T-cell (primary cell): ENCODE data around the gene NFIA. TPM values are rescaled to one million over a fixed set of nuclear protein-coding genes. Genes with fewer than 3 reads are reported as not detected.

ENCODE experiments used
- ATAC-seq, 4 experiments: fragments of 200-7000 bp in 3 of 4; fragments of 150-1000 bp in 1 of 4; cut with Tn5 transposase; replicated peaks in 1 of 4; 1 replicate in 3 of 4; 2 replicates in 1 of 4; pipeline ENCODE4 v1.10.0; 2021; ENCODE audit warnings: moderate library complexity in 3 of 4, mild to moderate bottlenecking in 2 of 4, moderate number of reproducible peaks in 1 of 4
- CTCF ChIA-PET, 2 donors: fragments of 300-600 bp; sonication (Branson Sonifier 250); formaldehyde crosslinking; loops; one replicate each; lab custom pipeline; 2022; ENCODE audit warnings: antibody characterized with exemption in 2 of 2; lab: Charles Lee
- POLR2A ChIA-PET, 2 donors: fragments of 300-600 bp; sonication (Branson Sonifier 250); formaldehyde crosslinking; loops; one replicate each; lab custom pipeline; 2022; ENCODE audit warnings: antibody characterized with exemption in 2 of 2; lab: Charles Lee
- DNase-seq, 35 experiments: peaks; one replicate each; pipeline versions ENCODE4 v3.0.0 to v3.0.0-alpha.2; 2013 to 2023
- H3K27ac ChIP-seq: one replicate; pipeline ENCODE4 v1.5.1; 2013; ENCODE audit warnings: low read length
- H3K27me3 ChIP-seq, 2 experiments: replicated peaks in 1 of 2; 1 replicate in 1 of 2; 2 replicates in 1 of 2; pipeline versions ENCODE4 v1.6.1 to v1.7.0; 2013; ENCODE audit warnings: low read length in 1 of 2, mixed read lengths in 1 of 2; ENCODE audit not compliant: control insufficient read depth in 2 of 2, insufficient read depth in 2 of 2; ENCODE audit errors: extremely low read depth in 1 of 2
- H3K36me3 ChIP-seq, 2 donors: 1 replicate in 1 of 2; 2 replicates in 1 of 2; pipeline versions ENCODE4 v1.6.1 to v1.7.0; 2013; ENCODE audit warnings: low read length in 1 of 2; ENCODE audit not compliant: control insufficient read depth in 2 of 2, insufficient read depth in 1 of 2; ENCODE audit errors: extremely low read depth in 1 of 2
- H3K4me1 ChIP-seq, 2 experiments: 1 replicate in 1 of 2; 2 replicates in 1 of 2; pipeline versions ENCODE4 v1.6.1 to v1.7.0; 2013; ENCODE audit warnings: low read length in 2 of 2, mixed read lengths in 1 of 2; ENCODE audit not compliant: insufficient read depth in 2 of 2, control insufficient read depth in 1 of 2; ENCODE audit errors: extremely low read depth in 1 of 2
- H3K4me3 ChIP-seq, 2 donors: 1 replicate in 1 of 2; 2 replicates in 1 of 2; pipeline versions ENCODE4 v1.5.1 to v1.7.0; 2013; ENCODE audit warnings: mild to moderate bottlenecking in 2 of 2, low read length in 1 of 2, moderate library complexity in 1 of 2; ENCODE audit not compliant: control insufficient read depth in 1 of 2; ENCODE audit errors: extremely low read depth in 1 of 2
- H3K9me3 ChIP-seq: 2 replicates; pipeline ENCODE4 v1.7.0; 2013
- H3K27ac Mint-ChIP-seq, 2 donors: one replicate each; pipeline ENCODE4 v1.8.0; 2020 to 2021; ENCODE audit warnings: mild to moderate bottlenecking in 2 of 2, mixed read lengths in 2 of 2
- H3K27me3 Mint-ChIP-seq, 2 donors: one replicate each; pipeline ENCODE4 v1.8.0; 2021 to 2022; ENCODE audit warnings: mixed read lengths in 2 of 2
- H3K36me3 Mint-ChIP-seq: one replicate; pipeline ENCODE4 v1.8.0; 2021; ENCODE audit warnings: mixed read lengths
- H3K4me1 Mint-ChIP-seq, 3 donors: one replicate each; pipeline ENCODE4 v1.8.0; 2020 to 2022; ENCODE audit warnings: mixed read lengths in 3 of 3, mild to moderate bottlenecking in 1 of 3
- H3K4me3 Mint-ChIP-seq, 3 donors: one replicate each; pipeline ENCODE4 v1.8.0; 2020 to 2022; ENCODE audit warnings: mild to moderate bottlenecking in 3 of 3, mixed read lengths in 3 of 3, moderate library complexity in 3 of 3
- H3K9me3 Mint-ChIP-seq, 3 donors: one replicate each; pipeline ENCODE4 v1.8.0; 2020 to 2022; ENCODE audit warnings: mixed read lengths in 3 of 3
- WGBS: methylation state at CpG from one replicate; pipeline ENCODE4 v1.1.5; 2013; ENCODE audit warnings: missing lambda C conversion rate; ENCODE audit not compliant: insufficient coverage; 5-methylcytosine and 5-hydroxymethylcytosine counted together
- total RNA-seq, 35 experiments: library from RNA in 6 of 35; stranded (reverse) in 6 of 35; fragments of 120-200 nt in 1 of 35; gene quantifications; one replicate each; pipeline versions ENCODE4 v1.2.1 to v1.2.4 and lab custom pipeline; 2013 to 2026

NFIA gene
- total RNA-seq, 5 donors from 2014 or later (not counting 1 experiment from before 2014, with no cell fraction given), result 5.1 to 10.1 (median 7.1) TPM

DNA sequence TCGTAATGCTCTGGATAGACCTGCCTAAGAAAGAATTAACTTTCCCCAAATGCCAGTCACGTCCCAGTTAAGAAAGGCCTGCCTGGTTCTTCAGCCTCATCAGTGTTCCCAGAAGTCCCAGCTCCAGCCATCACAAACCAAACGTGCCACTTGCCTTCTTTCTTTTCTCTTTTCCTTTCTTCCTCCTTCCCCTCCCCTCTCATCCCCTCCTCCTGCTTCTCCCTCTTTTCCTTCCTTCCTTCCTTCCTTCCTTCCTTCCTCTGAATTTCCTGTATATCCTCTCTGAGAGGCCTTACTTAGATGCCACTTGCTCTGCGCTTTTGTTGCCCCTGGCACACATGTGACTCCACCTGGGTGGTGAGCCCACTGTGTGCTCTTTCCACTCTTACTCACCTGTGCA is 228.2 kb downstream of the NFIA start:
- WGBS, result 82% methylated on average over 3 of the region's 4 CpGs
- Mint-ChIP-seq H3K27me3 (no peaks in the 10 kb centered on the region), H3K27ac (no peak overlapping the region), H3K36me3 (no peaks in the 10 kb centered on the region), H3K9me3 (no peaks in the 10 kb centered on the region), H3K4me3 (no peak overlapping the region), H3K4me1 (no peaks in the 10 kb centered on the region)
- Histone ChIP-seq H3K4me3 (no peak overlapping the region), H3K27ac (no peak overlapping the region), H3K36me3 (no peaks in the 10 kb centered on the region), H3K27me3 (no peaks in the 10 kb centered on the region), H3K9me3 (no peaks in the 10 kb centered on the region), H3K4me1 (no peaks in the 10 kb centered on the region)
- no peak for DNase-seq
- ATAC-seq, result no peak
- ChIA-PET CTCF (no interaction called here), POLR2A (no interaction called here)

GRCh38 chr1:61313906-61314422 is 231.6 kb downstream of the NFIA start:
- ChIA-PET CTCF (no interaction called here), POLR2A (no interaction called here)
- Mint-ChIP-seq H3K4me3 (no peak overlapping the region), H3K27me3 (no peaks in the 10 kb centered on the region), H3K27ac (no peak overlapping the region), H3K36me3 (no peaks in the 10 kb centered on the region), H3K4me1 (peaks cover 0 to 3% (median 3%) of the 10 kb centered on the region in 3 donors), H3K9me3 (no peaks in the 10 kb centered on the region)
- Histone ChIP-seq H3K4me1 (no peaks in the 10 kb centered on the region), H3K4me3 (no peak overlapping the region), H3K27ac (no peak overlapping the region), H3K27me3 (no peaks in the 10 kb centered on the region), H3K36me3 (no peaks in the 10 kb centered on the region), H3K9me3 (no peaks in the 10 kb centered on the region)
- no peak for DNase-seq
- ATAC-seq, result no peak
- 75% methylated on average over 1 of the region's 2 CpGs for WGBS

DNA sequence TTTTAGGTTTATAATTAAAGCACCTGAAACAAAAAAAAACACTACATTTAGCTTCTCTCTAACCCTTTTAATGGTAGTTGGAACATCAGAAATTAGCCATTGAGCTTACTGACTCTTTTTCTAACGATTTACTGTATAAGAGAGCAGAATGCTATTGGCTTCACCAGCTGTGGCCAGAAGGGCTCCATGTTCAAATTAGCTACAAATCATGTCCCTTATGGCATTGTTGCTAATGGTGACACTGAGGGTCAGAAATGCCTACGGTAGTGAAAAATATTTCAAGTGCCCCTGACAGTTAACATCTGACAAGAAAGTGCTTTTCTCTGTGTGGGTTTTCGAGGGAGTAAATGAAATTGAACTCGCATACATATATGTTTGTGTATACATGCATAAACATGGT is 232.7 kb downstream of the NFIA start:
- H3K9me3 Mint-ChIP-seq, result no peaks in the 10 kb centered on the region
- Histone ChIP-seq H3K4me3 (no peak overlapping the region), H3K36me3 (no peaks in the 10 kb centered on the region), H3K9me3 (no peaks in the 10 kb centered on the region), H3K4me1 (no peaks in the 10 kb centered on the region), H3K27me3 (no peaks in the 10 kb centered on the region), H3K27ac (no peak overlapping the region)
- ChIA-PET CTCF (no interaction called here), POLR2A (no interaction called here)
- no peaks in the 10 kb centered on the region for H3K27me3 Mint-ChIP-seq
- no peak for DNase-seq
- no peaks in the 10 kb centered on the region for H3K36me3 Mint-ChIP-seq
- 90% methylated on average over 4 of the region's 4 CpGs for WGBS
- H3K4me3 Mint-ChIP-seq, result no peak overlapping the region
- peaks cover 0 to 3% (median 3%) of the 10 kb centered on the region in 3 donors for H3K4me1 Mint-ChIP-seq
- no peak for ATAC-seq
- H3K27ac Mint-ChIP-seq, result no peak overlapping the region

GRCh38 chr1:61316493-61316892 is 234.1 kb downstream of the NFIA start:
- Histone ChIP-seq H3K4me1 (no peaks in the 10 kb centered on the region), H3K27ac (no peak overlapping the region), H3K27me3 (no peaks in the 10 kb centered on the region), H3K36me3 (no peaks in the 10 kb centered on the region), H3K9me3 (no peaks in the 10 kb centered on the region), H3K4me3 (no peak overlapping the region)
- H3K27me3 Mint-ChIP-seq, result no peaks in the 10 kb centered on the region
- DNase-seq, result no peak
- 100% methylated on average over 3 of the region's 7 CpGs for WGBS
- H3K36me3 Mint-ChIP-seq, result no peaks in the 10 kb centered on the region
- ChIA-PET POLR2A (no interaction called here), CTCF (no interaction called here)
- H3K4me1 Mint-ChIP-seq, result peaks cover 0 to 3% (median 3%) of the 10 kb centered on the region in 3 donors
- H3K27ac Mint-ChIP-seq, result no peak overlapping the region
- H3K4me3 Mint-ChIP-seq, result no peak overlapping the region
- ATAC-seq, result no peak
- H3K9me3 Mint-ChIP-seq, result no peaks in the 10 kb centered on the region

- Histone ChIP-seq H3K27me3 (no peaks in the 10 kb centered on the region), H3K27ac (no peak overlapping the region), H3K4me1 (no peaks in the 10 kb centered on the region), H3K4me3 (no peak overlapping the region), H3K9me3 (no peaks in the 10 kb centered on the region), H3K36me3 (no peaks in the 10 kb centered on the region)
- ATAC-seq, result peak in 1 of 4 experiments; percentile 40
- CTCF ChIA-PET, result no interaction called here
- no peak for DNase-seq
- H3K4me3 Mint-ChIP-seq, result no peak overlapping the region
- peaks cover 0 to 3% (median 3%) of the 10 kb centered on the region in 3 donors for H3K4me1 Mint-ChIP-seq
- no peaks in the 10 kb centered on the region for H3K36me3 Mint-ChIP-seq
- H3K27me3 Mint-ChIP-seq, result no peaks in the 10 kb centered on the region
- H3K27ac Mint-ChIP-seq, result no peak overlapping the region
- no peaks in the 10 kb centered on the region for H3K9me3 Mint-ChIP-seq
- 44% methylated on average over 5 of the region's 8 CpGs for WGBS
- POLR2A ChIA-PET, result no interaction called here
These were observed 236.2 kb downstream of the NFIA start for GRCh38 chr1:61318319-61319125.

DNA sequence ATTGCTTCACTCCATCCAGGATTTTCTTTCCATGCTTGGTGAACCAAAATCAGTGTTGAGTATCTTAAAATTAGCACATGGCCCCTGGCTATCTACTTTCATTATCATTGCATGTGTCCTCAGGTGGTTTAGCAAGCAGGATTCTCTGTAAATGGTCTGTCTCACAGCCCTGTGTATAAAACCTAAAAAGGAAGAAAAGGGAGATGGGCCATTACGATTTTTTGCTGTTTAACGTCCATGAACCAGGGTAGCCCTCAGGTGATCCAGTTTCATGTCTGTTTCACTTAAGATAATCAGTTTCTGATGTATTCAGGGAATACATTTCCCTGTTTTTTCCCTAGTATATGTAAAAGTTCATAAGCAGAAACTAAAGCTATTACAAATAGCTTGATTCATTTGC is 238.2 kb downstream of the NFIA start:
- Histone ChIP-seq H3K36me3 (no peaks in the 10 kb centered on the region), H3K9me3 (no peaks in the 10 kb centered on the region), H3K27me3 (no peaks in the 10 kb centered on the region), H3K4me3 (no peak overlapping the region), H3K27ac (no peak overlapping the region), H3K4me1 (no peaks in the 10 kb centered on the region)
- ChIA-PET POLR2A (interaction anchor here in 1 of 2 donors (0.7 kb wide), 1 partner anchor 72 kb away, joined by 3 read pairs; no protein-coding TSS in a partner anchor), CTCF (no interaction called here)
- H3K27me3 Mint-ChIP-seq, result no peaks in the 10 kb centered on the region
- DNase-seq, result no peak
- no peaks in the 10 kb centered on the region for H3K36me3 Mint-ChIP-seq
- H3K4me3 Mint-ChIP-seq, result no peak overlapping the region
- WGBS, result no CpG with 5 or more reads among the region's 2 CpGs
- H3K27ac Mint-ChIP-seq, result no peak overlapping the region
- H3K4me1 Mint-ChIP-seq, result peaks cover 0 to 3% (median 3%) of the 10 kb centered on the region in 3 donors
- no peak for ATAC-seq
- H3K9me3 Mint-ChIP-seq, result no peaks in the 10 kb centered on the region
